AG04449 (cell line): ENCODE data around the gene ANTKMT.

Experiments used
- CTCF ChIA-PET: fragments of 350-600 bp; formaldehyde crosslinking; extraction: SDS; loops from one replicate; lab custom pipeline; 2021; ENCODE audit warnings: antibody characterized with exemption; lab: Yijun Ruan, JAX
- POLR2A ChIA-PET: fragments of 400-600, 350-600 bp; formaldehyde crosslinking; extraction: SDS; loops from one replicate; lab custom pipeline; 2020; ENCODE audit warnings: antibody characterized with exemption, inconsistent platforms; lab: Yijun Ruan, JAX
- DNase-seq: peaks from one replicate; pipeline ENCODE4 v3.0.0-alpha.2; 2010; ENCODE audit warnings: low read depth, low spot score
- H3K4me3 ChIP-seq: 2 replicates; pipeline ENCODE4 v1.5.1; 2011; ENCODE audit warnings: low read depth, mild to moderate bottlenecking, control low read depth, low read length
- TF ChIP-seq, protein P1 (sequence below): IDR thresholded peaks from one replicate; pipeline ENCODE4 v1.5.1; 2011; ENCODE audit warnings: mild to moderate bottlenecking, moderate library complexity, low read length, control low read depth, inconsistent platforms; ENCODE audit not compliant: insufficient read depth; ENCODE audit errors: missing control alignments

Gene ANTKMT

DNA sequence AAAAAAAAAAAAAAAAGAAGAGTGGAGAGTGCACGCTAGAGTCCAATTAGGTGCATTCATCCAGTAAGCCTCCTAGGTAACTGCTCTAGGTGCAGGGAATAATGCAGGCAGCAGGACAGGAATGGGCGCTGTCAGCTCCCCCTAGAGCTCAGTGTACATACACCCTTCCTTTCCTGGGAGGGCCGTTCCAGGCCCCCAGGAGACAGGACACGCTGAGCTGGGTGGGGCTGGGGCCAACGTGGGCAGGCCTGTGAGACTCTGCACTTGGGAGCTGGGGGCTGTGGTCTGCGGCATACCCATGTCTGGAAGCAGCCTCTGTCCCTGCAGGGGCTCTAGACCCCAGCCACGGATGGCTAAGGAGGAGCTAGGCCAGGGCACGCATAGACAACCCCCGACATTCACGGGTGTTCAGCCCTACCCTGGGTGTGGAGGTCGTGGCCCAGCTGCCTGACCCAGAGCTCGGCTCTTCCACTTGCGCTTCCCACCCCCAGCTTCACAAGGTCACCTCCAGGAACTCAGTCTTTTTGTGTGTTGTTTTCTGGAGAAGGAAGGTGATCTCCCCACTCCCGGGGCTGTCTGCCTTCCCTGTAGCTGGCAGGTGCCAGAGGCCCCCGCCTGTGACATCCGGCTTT, 1.0 kb upstream of the ANTKMT start:
- DNase-seq = no peak
- TF ChIP-seq, protein P1, sequence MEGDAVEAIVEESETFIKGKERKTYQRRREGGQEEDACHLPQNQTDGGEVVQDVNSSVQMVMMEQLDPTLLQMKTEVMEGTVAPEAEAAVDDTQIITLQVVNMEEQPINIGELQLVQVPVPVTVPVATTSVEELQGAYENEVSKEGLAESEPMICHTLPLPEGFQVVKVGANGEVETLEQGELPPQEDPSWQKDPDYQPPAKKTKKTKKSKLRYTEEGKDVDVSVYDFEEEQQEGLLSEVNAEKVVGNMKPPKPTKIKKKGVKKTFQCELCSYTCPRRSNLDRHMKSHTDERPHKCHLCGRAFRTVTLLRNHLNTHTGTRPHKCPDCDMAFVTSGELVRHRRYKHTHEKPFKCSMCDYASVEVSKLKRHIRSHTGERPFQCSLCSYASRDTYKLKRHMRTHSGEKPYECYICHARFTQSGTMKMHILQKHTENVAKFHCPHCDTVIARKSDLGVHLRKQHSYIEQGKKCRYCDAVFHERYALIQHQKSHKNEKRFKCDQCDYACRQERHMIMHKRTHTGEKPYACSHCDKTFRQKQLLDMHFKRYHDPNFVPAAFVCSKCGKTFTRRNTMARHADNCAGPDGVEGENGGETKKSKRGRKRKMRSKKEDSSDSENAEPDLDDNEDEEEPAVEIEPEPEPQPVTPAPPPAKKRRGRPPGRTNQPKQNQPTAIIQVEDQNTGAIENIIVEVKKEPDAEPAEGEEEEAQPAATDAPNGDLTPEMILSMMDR = peak; percentile 29
- peak overlapping the region; percentile 75 for H3K4me3 ChIP-seq
- CTCF ChIA-PET = interaction anchor here (0.6 to 3.4 kb wide), 18 partner anchors 8 to 456 kb away, joined by 3 to 25 read pairs (median 4); partner anchors contain the start of gene CIAO3
- POLR2A ChIA-PET = interaction anchor here (0.9 to 1.5 kb wide), 4 partner anchors 10 to 69 kb away, joined by 3 to 7 read pairs (median 4); partner anchors contain the start of genes CHTF18 and RPUSD1

DNA sequence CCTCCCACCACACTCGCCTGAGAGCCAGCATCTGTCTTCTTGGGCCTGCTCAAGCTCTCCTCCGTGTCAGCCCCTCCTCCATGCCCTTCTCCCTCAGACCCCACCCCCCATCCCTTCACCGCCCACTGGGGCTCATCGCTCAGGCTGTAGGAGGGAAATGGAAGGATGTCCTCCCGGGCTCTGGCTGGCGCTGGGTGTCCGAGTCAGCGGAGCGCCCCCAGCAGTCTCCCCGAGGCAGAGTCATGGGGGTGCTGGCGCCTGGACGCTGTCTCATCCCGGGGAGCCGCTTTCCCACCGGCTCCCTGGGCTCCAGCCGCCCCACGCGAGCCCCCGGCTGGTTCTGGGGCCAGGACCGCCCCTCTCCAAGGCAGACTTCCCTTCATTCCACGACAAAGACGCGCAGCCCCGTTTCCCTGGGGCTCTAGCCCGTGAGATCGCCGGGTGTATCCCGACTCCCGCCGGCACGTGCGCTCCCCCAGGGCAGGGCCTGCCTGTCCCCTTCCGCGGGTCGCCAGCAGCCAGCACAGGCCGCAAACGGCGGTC, 428 bp upstream of the ANTKMT start:
- DNase-seq = no peak
- POLR2A ChIA-PET = interaction anchor here (1.0 to 1.5 kb wide), 3 partner anchors 9 to 34 kb away, joined by 3 to 7 read pairs (median 5); no protein-coding TSS in a partner anchor
- TF ChIP-seq, protein P1 = peak; percentile 52
- CTCF ChIA-PET = interaction anchor here (0.6 to 3.4 kb wide), 16 partner anchors 8 to 335 kb away, joined by 3 to 25 read pairs (median 4); partner anchors contain the start of gene CIAO3
- H3K4me3 ChIP-seq = peak overlapping the region; percentile 75

DNA sequence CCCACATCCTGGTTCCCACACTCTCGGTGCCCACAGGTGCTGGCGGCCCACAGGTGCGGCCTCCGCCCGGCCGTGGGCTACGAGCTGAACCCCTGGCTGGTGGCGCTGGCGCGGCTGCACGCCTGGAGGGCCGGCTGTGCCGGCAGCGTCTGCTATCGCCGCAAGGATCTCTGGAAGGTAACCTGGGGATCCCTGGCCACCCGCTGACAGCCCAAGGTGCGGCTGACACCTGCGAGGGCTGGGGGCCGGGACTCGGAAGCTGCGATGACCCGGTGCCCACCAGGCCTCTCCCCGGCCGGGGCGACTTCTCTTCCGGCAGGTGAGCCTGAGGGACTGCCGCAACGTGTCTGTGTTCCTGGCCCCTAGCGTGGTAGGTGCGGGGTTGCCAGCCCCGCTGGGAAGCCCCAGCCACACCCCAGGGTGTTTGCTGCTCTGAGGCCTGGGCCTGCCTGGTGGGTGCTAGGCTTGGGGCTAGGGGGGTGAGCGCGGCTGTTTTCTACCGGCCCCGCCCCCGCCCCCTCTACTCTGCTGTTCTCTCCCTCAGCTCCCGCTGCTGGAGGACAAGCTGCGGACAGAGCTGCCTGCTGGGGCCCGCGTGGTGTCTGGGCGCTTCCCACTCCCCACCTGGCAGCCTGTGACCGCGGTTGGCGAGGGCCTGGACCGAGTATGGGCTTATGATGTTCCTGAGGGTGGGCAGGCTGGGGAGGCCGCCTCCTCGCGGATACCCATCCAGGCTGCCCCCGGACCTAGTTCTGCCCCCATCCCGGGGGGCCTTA, 1.0 kb downstream of the ANTKMT start:
- CTCF ChIA-PET = interaction anchor here (0.9 to 3.4 kb wide), 9 partner anchors 9 to 64 kb away, joined by 3 to 25 read pairs (median 6); partner anchors contain the start of gene CIAO3
- POLR2A ChIA-PET = interaction anchor here (0.6 to 1.4 kb wide), 3 partner anchors 9 to 13 kb away, joined by 3 to 4 read pairs (median 3); no protein-coding TSS in a partner anchor
- TF ChIP-seq, protein P1 = no peak
- DNase-seq = no peak
- H3K4me3 ChIP-seq = peak overlapping the region; percentile 75

DNA sequence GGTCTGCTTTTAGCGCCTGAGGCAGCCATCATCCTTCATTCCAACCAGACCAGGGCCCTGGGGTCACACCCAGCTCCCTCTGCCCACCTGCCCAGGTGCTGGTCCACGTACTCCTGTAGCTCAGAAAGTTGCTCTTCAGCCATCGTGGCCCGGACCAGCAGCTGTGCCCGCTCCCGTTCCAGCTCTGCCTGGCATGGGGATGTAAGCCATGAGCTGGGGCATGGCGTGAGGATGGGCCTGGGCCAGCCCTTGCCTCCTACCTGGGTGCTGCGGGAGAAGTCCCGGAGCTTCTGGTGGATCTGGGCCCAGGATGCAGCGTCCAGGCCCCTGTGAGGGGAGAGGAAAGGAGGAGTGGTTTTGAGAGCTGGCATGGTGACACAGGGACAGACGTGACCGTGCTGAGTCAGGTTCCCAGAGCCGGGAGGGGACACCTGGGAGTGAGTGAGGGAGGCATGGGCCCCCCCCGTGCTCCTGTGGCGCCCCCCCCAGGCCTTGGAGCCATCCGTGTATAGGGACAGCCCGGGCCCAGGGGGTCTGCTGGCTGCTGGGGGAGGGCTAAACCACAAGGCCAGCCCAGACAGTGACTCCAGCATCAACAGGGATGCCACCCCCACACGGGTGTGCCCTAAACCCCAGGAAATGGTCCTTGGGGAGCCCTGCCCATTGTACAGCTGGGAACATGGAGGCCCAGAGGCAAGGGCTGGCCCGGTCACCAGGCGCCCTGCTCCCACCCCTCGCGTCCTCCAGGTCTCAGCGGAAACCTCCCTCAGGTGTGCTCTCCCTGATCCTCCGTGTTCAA, 2.1 kb downstream of the ANTKMT start:
- no peak overlapping the region for H3K4me3 ChIP-seq
- CTCF ChIA-PET = interaction anchor here (0.9 to 7.4 kb wide), 5 partner anchors 9 to 20 kb away, joined by 3 to 75 read pairs (median 6); partner anchors contain the start of genes CIAO3 and METRN
- POLR2A ChIA-PET = interaction anchor here (1.4 kb wide), 1 partner anchor 11 kb away, joined by 4 read pairs; no protein-coding TSS in a partner anchor
- DNase-seq = no peak
- TF ChIP-seq, protein P1 = no peak

DNA sequence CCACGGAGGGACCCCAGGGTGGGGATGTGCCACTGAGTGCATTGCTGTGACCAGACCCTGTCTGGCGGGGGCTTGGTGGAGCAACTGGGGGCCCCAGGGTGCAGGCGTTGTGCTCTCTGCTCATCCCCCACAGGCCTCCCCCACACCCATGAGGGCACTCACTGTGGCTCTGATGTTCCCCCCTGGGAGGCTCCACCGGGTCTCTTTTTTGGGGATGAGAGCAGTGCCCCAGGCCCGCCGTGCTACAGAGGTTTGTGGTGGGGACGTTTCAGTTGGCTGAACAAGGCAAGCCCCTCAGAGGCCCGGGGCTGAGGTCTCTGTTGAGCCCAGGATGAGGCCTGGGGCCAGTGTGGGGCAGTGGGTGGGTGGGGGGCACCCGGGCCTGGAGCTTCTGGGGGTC, 2.7 kb downstream of the ANTKMT start:
- POLR2A ChIA-PET = no interaction called here
- no peak for DNase-seq
- TF ChIP-seq, protein P1 = no peak
- no peak overlapping the region for H3K4me3 ChIP-seq
- CTCF ChIA-PET = interaction anchor here (1.0 to 7.4 kb wide), 3 partner anchors 10 to 332 kb away, joined by 3 to 75 read pairs (median 16); partner anchors contain the start of genes CIAO3 and METRN
